22Rv1 (cell line): ENCODE results near the gene DCLK2.

Experiments
- H3K27ac ChIP-seq: fragments of 450-650 bp; 2 replicates; pipeline ENCODE4 v1.5.1; 2017
- ZFX ChIP-seq: fragments of 450-650 bp; IDR thresholded peaks from 2 replicates; pipeline ENCODE4 v1.6.1; 2017; ENCODE audit warnings: antibody characterized with exemption, borderline replicate concordance
- TF ChIP-seq, protein P1 (sequence below): fragments of 450-650 bp; IDR thresholded peaks from 2 replicates; pipeline ENCODE4 v1.5.1; 2017; ENCODE audit warnings: mild to moderate bottlenecking

Gene DCLK2

DNA sequence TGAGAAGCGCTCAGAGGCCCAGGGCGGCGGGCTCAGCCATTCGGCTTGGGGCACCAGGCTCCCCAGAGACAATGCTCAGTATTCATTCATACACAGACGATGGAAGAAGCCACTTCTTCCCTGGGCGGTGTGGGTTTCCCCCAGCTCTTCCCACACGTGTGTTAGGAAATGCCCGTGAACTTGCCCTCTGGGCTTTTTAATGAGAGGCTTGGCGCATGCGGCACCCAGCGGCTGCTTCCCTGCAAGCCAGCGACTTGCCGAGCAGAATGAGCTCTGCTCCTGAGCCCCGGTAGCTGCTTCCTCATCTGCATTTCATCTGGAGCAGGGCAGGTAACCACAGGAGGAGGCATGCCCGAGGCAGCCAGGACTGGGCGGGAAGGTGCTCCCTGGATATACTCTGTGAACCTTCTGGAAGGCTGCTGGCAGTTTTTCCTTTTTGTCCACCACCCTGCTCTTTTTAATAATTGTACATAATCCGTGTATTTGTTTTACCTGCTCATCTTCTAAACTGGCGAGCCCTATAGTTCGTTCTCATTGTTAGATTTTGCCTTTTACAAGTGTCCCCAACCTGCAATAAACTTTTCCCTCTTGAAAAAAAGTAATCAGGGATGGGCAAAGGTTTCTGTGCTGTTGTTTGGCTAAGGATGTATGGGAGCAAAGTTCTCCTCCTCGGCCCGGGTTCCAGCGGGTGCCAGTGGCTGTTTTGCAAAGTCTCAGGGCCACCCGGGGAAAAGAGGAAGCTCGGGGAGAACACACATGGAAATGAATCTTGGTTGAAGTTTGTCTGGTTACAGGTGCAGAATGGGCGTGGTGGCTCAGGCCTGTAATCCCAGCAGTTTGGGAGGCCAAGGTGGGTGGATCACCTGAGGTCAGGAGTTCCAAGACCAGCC, 178.8 kb downstream of the DCLK2 start:
- TF ChIP-seq ZFX = no peak
- TF ChIP-seq, protein P1, sequence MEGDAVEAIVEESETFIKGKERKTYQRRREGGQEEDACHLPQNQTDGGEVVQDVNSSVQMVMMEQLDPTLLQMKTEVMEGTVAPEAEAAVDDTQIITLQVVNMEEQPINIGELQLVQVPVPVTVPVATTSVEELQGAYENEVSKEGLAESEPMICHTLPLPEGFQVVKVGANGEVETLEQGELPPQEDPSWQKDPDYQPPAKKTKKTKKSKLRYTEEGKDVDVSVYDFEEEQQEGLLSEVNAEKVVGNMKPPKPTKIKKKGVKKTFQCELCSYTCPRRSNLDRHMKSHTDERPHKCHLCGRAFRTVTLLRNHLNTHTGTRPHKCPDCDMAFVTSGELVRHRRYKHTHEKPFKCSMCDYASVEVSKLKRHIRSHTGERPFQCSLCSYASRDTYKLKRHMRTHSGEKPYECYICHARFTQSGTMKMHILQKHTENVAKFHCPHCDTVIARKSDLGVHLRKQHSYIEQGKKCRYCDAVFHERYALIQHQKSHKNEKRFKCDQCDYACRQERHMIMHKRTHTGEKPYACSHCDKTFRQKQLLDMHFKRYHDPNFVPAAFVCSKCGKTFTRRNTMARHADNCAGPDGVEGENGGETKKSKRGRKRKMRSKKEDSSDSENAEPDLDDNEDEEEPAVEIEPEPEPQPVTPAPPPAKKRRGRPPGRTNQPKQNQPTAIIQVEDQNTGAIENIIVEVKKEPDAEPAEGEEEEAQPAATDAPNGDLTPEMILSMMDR = no peak
- no peak overlapping the region for H3K27ac ChIP-seq

DNA sequence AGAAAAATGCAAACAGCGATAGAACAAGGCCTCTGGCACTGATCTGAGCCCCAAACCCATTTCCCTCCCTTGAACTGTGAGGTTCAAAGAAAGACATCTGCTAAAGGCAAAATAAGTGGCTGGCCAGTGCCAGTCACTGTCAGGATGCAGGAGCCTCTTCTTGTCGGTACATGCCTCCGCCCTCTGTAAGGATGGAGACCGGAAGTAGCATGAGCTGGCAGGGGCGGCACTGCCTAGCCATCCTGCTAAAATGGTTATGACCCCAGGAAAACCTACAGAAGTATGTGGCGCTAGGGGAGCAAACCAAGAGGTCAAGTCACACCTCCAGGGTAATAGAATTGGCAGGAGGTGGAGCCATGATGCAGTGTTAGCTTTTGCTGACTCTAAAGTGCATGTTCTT, 180.3 kb downstream of the DCLK2 start:
- TF ChIP-seq, protein P1 = no peak
- no peak for TF ChIP-seq ZFX
- no peak overlapping the region for H3K27ac ChIP-seq

DNA sequence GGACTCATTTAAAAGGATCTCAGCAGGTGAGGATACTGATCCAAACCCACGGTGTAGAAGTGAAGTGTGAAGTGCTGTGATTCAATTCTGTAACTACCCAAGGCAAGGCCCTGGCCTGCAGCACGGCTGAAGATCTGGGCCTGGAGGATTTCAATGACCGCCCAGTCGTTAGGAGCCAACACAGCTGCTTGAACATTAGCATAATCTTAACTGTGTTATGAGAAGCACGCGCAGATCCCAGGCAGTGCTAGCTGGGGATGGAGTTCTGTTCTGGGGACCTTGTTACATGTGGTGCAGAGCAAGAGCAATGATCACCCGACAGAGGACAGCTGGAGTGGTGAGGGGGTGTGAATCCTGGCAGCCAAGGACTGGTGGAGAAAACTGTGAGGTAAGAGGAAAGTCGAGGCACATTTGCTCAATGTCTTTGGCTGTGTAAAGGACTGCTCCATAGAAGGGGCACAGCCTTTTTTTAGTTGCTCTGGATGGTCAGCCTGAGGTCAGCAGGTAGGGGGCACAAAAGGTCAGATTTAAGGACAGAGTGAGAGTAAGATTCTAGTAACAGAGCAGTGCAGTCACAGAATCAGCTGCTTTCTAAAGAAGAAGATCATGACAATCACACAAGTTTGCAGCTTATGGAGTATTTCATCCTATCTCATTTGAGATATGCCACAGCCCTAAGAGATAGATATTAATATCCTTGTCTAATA, 181.8 kb downstream of the DCLK2 start:
- TF ChIP-seq, protein P1 = no peak
- TF ChIP-seq ZFX = no peak
- no peak overlapping the region for H3K27ac ChIP-seq

DNA sequence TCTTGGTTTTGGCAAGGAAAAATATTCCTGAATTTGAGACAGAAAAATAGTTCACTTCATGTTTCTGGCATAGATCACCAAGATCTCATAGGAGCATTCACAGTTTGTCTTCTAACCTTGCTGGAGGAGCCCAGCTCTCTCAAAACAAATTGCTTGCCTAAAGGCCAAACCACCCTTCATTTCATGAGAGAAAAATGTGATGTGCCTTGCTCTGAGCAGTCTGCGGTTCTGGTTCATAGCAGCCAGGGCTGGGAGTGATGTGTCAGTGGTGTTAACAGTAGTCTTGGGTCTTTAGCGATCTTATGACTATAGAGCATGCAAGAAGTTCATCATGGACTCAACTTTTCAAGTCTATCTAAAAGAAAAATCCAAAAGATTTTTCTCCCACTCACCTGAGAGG, 183.3 kb downstream of the DCLK2 start:
- TF ChIP-seq, protein P1 = no peak
- no peak for TF ChIP-seq ZFX
- no peak overlapping the region for H3K27ac ChIP-seq

DNA sequence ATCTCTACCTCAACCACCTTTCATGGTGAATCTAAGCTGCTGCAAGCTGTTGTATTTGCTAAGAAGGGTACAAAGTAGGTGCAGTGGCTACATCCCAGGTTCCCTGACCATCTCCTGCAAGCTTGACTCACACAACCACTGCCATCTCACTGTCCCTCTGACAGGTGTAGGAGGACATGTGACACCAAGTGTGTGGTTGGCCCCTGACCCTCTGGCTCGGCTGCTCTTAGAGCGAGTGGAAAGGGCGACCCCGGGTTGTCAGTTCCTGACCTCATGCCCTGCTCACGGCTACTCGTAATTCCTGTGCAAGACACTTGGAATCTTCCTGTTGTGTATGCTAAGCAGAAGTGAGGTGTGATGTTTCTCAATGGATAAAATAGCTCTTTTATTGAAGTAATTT, 184.4 kb downstream of the DCLK2 start:
- TF ChIP-seq ZFX = no peak
- TF ChIP-seq, protein P1 = no peak
- no peak overlapping the region for H3K27ac ChIP-seq

DNA sequence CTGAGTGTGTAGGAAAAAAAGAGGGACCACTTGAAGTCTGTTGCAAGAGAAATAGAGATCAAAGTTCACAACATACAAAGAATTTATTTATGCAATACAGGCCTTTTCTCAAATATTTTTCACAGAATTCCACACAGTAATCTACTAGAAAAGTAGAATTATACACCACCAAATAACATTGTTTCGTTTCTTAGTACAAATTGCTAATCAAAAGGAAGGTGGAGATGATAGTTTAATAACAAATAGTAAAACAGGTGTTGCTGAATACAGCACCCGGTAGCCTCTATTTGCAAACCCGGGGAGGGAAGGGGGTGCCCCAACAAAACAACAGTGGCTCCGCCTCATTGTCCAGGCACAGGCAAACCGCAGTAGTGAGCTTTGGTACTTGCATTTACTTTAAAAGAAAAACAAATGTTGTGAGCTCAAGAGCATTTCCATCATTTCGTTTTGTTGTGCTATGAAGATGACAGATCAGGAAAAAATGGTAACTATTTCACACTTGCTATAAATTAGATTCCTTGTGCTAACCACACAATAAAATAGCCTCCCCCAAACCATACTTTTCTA, 186.4 kb downstream of the DCLK2 start:
- TF ChIP-seq ZFX = no peak
- TF ChIP-seq, protein P1 = no peak
- H3K27ac ChIP-seq = no peak overlapping the region

DNA sequence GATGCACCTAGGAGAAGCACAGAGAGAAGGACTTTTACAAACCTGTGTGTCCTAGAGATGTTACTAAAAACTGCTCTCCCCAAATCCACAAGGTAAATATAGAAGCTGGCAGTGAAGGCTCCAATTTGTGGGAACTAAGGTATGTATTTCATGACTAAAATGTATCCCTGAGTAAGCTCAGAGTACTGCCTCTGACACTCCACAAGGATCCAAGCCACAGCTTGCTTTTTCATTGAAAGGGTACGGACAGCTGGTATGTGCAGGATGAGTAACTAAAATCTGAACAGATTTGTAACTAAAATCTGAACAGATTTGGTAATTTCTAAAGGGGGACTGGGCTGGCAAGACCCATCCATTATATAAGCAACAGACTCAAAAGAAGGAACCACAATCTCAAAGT, 187.6 kb downstream of the DCLK2 start:
- no peak overlapping the region for H3K27ac ChIP-seq
- TF ChIP-seq, protein P1 = no peak
- TF ChIP-seq ZFX = no peak
